GM21381 (cell line): ENCODE measurements around the gene APBB2.

Experiments used
- ATAC-seq: cut with Tn5 transposase; IDR thresholded peaks from one replicate; pipeline ENCODE4 v1.9.1; 2021; ENCODE audit warnings: mild to moderate bottlenecking, moderate library complexity; ENCODE audit not compliant: unreplicated experiment

The APBB2 gene

DNA sequence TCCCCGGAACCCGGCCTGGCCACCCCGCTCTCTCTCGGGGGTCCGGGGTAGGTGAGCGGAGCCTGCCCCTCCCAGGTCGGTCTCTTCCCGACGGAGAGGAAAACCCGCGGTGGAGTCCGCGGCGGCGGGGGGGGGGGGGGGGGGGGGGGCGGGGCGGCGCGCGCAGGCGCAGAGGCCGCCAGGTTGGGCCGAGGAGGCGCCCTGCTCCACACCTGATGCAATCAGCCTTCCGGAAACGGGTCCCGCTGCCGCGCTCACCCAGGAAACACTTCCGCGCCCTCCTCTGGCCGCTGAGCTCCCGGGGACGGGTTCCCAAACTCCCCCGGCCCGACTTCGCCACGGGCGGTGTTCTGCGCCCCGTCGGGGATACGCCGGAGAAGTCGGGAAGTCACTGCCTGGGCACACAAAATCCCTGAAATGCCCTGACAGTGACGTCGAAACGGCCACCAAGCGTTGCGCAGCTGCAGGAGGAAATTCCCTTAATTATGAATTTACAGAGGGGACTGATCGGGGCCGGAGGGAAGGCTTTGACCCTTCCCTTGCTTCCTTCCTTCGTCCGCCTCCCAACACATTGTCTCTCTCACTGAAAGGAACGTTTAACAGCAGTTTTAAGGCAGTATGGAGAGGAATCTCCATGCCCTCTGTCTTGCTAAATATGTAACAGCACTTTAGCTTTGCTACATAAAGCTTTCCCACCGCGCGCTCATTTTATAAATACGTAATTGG is 2.1 kb upstream of the APBB2 start:
- ATAC-seq = peak; percentile 51

DNA sequence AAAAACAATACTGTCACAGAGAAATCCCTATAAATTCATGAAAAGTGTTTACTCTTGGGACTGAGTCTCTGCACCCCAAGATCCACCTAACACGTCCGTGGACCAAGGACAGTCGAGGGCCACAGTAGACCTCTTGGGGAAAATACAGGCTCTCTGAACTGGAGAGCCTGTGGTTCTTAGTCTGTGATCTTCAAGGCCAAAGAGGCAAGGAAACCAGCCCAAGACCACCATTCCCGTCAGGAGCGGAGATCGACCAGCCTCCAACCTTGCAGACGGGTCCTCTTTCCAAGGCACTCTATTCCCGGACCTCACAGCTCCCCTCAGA is 1.6 kb upstream of the APBB2 start:
- no peak for ATAC-seq

DNA sequence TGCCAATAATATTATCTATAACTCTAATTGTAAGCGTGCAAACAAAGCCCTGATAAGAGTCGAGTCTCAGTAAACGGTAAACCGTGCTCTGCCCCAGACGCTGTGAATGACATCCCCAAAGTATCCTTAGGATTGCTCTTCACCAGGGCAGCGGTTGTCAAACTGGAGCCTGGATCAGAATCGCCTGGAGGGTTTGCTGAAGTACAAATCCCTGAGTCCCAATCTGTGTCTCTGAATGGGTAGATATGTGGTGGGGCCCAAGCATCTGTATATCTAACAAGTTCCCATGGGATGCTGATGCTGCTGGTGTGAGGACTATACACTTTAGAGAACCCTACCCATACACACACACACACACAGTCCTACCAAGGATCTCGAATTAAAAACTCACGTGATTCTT is 813 bp upstream of the APBB2 start:
- ATAC-seq = no peak

DNA sequence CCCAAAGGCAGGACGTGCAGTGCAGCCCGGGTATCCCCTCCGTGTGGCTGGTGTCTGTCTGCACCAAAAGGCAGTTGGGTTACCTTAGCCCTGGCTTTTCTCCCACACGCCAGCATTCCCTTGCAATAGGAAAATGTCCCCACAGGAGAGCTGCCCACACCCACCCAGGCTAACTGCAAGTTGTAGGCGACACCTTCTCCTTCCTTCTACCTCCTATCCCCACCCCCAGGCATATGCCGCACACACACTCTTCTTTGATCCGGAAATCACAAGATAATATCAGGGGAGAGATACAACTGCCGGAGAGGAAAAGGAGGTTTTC is 444 bp upstream of the APBB2 start:
- ATAC-seq = no peak

DNA sequence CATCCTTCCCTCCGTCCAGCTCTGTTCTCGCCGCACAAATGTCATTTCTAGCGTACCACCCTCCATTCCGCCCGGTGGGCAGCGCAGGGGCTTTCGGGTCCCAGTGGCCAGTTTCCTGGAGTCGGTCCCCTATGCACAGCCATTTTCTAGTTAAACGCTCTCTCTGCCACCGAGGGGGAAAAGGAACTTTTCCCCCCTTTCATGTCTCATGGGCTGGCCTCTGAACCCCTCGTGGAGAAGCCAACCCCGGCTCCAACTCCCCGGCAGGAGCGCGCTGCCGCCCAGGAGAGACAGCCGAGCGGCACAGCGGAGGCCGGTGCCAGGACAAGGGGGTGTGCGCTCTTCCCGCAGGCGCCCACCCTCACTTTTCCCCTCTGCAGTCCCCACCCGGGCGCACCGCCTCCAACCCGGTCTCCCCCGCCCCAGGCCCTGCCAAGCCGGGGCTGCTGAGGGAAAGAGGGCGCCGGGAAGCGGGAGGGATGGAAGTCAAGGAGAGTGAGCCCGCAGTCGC is 662 bp downstream of the APBB2 start:
- no peak for ATAC-seq

DNA sequence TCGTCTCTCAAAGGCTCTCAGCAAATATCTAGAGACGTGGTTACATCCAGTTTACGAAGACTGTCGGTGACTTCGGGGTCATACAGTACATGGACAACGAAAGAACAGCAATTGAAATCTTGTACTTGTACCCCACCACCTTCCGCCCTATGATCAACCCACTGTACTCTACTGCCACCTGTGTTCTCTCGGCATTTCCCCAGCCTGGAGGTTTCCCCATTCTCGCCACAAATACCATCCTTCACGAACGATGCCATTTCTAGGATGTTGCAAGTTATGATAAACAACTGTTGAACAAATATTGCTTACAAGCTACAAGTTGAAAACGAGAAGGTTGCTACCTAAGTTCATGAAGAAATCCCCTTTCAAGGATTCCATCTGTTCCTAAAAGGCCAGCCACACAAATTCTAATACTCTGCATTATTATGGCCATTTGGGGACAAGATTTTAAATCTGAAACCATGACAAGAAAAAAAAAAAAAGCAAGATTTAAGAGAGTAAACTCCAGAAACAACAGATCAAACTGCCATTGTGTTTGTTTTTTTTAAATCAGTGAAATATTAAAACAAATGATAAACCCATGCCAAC is 1.6 kb downstream of the APBB2 start:
- no peak for ATAC-seq

DNA sequence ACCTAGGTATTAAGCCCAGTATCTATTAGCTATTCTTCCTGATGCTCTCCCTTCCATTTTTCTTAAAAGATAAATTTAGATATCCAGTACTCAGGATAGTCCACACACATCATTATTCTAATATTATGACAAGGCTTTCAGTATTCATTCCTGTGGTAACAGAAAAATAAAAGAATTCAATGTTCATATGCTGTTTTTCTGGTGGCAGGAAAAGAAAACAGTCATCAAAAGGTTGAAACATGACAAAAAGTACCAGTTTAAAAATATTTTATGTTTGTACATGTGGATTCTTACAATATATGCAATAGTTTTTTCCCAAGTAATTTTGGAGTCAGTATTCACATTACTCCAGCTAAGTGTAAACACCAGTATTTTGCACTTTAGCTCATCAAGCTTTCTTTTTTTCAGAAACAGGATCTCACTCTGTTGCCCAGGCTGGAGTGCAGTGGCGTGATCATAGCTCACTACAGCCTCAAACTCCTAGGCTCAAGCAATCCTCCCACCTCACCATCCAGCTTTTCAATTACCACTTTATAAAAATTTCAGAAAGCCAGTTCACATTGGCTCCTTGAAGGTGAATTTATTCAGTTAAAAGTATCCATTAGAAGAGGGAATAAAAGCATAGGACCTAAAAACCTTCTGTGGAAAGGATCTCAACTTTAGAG is 2.3 kb downstream of the APBB2 start:
- no peak for ATAC-seq

DNA sequence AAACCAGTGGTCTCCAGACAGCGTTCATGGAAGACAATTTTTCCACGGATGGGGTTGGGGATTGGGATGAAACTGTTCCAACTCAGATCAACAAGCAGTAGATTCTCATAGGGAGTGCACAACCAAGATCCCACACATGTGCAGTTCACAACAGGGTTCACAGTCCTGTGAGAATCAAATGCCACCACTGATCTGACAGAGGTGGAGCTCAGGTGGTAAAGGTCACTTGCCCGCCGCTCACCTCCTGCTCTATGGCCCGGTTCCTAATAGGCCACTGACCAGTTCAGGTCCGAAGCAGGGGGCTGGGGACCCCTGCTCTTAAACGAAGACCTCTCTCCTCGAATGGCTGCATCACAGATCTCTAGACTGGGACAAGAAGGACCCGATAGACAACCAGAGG is 4.4 kb downstream of the APBB2 start:
- no peak for ATAC-seq

DNA sequence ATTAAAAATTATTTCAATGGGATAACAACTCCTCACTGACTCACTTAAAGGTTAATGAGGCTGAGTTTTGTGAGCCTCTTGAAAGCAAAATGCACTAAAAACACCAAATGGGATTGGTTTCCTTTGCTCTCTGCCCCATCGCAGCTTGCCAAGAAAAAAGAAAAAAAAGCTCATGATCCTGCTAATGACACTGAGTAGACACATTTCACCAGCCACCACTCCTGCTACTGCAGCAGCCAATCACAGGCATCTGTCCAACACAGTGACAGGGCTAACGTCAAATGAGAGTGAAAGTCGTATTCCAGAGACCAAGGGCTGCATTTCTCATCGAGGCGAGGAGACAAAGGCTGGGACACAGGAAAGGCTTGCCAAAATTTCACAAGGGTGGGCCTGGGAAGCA is 5.2 kb downstream of the APBB2 start:
- no peak for ATAC-seq

DNA sequence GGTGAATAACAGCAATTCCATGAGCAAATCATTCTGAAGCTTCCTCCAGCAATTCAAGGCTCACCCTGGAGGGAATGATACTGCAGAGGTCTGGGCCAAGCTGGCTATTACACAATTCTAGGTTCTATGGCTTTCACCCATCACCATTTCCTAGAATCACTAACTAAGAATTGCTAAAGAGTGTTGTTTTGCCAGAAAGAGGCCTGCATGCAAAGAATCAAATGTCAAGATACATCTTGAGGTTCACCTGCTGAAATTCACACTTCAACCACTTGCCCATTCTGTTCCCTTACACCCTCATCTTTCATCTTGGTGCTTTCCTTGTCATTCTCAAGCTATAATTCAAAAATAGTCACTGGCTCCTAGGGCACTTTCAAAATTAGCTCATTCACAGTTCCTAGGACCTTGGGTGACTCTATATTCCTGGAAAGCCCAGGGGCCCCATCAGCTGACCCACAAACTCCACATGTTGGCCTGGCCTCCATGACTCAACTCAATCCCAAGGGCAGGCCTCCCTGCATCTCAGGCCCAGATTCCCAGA is 7.0 kb downstream of the APBB2 start:
- no peak for ATAC-seq

DNA sequence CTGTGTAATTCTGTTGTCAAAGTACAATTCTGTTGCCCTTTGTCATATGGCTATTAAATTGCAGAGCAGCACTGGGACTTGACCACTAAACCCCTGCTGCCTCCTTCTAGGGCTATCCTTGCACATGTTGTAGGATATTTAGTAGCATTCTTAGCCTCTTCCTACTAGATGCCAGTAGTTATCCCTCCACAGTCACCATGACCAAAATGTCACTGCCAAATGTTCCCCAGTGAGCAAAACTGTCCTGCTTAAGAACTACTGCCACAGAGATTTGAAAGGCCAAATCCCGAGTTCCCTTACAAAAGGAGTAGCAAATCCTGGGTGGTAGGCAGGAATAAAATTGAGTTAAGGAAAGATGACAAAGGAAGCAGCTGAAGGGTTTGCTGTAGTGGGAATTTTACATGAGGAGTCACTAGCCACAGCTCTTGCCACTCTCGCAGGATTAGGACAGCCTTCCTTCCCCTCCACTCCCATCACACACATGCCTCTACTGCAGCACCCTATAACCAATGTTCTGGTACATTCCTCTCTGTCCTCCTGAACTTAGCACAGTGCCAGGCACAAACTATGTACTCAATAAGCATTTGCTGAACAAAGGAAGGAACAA is 8.4 kb downstream of the APBB2 start:
- ATAC-seq = no peak

DNA sequence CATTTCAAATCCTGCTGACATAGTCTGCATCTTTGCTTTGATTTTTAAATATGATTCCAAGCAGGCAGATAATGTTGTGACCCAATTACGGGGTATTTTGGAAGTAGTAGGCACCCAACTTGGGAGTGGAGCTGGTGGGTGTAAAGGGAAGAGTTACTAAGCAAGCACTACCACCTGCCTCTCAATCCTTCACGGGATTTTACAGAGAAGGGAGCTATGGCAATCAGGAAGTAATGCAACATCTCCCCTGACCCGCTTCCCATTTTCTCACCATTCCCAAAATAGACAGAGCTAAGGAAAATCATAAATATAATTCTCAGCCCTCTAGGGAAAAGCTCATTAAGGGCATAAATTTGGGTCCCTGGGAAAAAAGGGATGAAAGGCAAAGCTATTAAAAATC is 9.2 kb downstream of the APBB2 start:
- no peak for ATAC-seq

DNA sequence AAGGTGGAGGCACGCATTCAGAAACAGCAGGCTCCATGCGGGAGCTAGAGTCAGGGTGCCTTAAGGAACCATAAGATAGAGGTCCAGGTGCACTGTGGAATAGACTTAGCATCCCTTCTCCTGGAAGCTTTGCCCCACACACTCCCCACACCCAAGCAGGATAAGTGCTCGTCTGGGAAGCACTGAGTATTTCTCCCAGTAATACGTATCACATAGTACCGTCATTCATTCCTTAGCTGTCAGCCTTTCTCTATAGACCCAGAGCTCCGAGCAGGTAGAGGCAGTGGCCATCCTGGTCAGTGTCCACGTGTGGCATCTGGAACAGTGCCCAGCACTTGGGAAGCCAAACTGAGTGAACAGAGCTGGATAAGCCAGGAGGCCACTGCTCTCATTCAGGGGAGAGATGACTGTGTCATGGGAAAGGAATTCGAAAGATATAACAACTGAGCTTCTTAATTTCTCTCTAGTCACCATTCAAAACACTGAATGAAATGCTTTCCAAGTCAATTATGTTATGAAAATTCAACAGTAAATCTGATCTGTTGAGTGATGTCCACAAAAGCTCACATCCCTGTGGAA is 9.9 kb downstream of the APBB2 start:
- ATAC-seq = no peak

DNA sequence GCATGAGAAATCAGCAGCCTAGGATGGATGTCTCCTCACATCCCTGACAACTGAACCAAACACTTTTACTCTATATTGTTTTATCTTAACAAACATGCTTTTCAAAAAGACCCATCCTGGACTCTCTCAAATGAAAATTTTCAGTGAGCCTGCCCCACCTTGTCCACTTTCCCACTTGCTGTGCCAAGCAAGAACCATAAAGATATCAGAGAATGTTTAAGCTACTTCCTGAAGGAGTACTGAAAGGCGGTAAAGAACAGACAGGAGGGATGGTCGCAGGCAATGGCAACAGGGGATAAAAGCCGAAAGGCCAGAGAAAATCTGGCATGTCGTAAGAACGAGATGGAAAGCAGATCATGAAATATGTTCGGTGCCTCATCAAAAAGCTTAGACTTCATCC is 10.5 kb downstream of the APBB2 start:
- no peak for ATAC-seq

DNA sequence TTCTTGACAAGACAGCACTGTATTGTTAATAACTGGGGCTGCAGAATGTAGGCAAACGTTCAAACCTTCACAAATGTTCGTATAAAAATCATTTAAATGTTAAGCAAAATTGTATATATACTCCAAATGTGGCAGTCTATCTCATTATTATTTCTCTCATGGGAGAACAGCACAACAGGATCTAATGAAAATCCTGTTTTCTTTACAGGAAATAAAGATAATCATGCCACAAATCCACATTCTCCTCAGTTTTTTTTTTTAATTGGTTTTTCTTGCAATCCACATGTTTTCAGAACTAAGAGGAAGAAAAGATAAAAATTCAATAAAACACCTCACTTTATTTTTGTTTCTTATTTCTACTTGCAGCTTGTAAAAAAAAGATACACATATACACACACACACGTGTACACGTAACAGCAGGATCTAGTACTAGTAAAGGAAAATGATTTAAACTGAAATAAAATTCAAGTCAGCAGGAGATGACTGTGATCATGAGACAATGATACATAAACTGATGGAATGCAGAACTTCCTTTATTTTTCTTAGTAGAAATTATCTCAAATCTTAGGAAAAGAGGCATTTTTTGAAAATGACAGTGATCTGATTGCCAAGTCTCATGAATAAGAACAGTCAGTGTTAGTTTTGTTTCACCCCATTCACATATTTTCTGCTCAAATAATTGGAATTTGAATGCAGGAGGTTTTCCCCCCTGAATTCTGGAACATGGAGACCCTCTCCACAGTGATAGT is 11.3 kb downstream of the APBB2 start:
- no peak for ATAC-seq

DNA sequence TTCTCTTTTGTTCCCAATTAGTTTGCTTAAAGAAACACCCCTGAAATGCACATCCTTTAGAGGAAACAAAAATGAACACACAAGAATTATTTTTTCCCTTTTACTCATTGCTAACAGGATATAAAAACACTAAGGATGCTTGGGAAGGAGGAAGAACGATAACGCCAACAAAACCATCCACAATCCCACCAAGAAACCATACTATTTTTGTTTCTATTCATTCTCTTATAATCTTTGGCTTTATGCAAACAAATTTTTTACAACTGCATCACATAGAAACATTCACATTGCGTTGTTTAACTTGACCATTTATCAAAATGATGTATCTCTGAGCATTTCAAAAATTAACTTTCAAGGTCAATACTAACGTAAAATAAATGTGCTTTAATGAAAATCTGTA is 12.0 kb downstream of the APBB2 start:
- ATAC-seq = no peak

DNA sequence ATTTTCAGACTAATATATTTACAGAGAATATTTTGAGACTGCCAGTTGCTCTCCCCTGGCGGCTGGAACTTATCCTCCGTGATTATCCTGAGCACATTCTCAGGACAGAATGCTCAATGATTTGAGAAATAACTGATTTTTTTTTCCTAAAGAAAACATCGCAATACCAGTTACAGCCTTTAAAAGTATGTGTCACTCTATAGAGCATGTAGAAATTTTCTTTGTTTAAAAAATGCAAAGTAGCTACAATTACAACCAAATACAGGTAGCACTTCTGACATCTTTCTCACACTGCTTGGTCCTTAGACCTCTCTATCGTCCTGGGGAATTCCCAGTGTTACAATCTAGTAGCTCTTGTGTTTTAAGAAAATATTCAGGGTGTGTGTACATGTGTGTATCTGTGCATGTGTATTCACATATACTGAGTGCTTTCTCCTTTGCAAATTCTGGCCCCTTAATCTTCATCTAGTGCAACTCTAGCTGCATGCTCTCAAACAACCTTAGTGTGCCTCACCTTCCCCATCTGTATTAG is 13.8 kb downstream of the APBB2 start:
- ATAC-seq = no peak

DNA sequence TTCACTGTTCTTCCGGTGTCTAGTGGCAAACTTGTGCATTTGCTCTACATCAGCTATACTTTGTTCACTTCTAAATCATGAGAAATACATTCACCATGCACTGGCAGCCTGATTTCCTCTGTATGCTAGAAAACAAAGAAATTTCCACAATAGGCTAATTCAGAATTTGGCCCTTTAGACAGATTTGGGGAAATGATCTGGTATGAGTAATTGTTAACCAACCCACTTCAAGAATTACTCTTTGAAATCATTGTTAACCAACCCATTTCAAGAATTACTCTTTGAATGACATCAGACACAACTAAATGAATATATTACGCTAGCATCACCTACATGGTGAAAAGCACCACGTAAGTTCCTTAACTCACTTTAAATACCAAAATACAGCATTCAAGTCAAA is 14.6 kb downstream of the APBB2 start:
- no peak for ATAC-seq

DNA sequence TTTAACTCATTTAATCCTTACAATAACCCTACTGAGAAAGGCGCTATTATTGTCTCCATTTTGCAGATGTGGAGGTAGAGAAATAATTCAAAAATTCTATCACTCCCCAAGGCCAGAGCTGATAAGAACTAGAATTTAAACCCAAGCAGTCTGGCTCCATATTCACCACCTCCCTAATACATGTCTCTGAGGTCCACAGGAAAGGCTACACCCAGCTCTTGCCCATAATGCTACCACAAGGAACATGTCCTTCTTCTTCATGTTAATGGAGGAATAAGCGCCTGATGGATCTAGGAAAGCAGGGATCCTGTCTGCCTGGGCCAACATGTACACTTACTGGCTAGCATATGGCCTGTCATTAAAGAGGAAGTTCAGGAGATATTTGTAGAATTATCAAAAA is 16.3 kb downstream of the APBB2 start:
- no peak for ATAC-seq

DNA sequence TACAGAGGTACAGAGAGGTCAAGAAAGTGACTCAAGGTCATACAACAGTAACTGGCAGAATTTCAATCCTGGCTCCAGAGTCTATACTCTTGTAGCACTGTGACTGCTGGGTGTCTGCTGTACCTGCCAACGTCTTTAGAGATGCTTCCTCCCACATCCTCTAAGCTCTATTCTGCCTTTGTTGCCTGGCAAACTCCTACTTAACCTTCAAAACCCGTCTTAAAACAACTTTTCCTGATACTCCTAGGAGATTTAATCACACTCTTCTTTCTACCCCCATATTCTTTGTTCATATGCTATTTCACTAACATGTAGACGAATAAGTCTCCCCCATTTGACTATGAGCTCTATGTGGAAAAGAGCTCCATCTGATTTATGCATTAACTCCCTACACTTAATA is 16.8 kb downstream of the APBB2 start:
- no peak for ATAC-seq
